OCI-LY7 (cell line): ENCODE results near the gene FRRS1L.
"Not testable (repeated sequence)": the region's sequence is repeated elsewhere in the genome, so short reads cannot be mapped to it uniquely, and the experiment has no call there.

ENCODE experiments used
- EZH2phosphoT487 ChIP-seq: fragments of 200-600 bp; sonication (generic); IDR thresholded peaks from 2 replicates; pipeline ENCODE4 v1.6.1; 2018; ENCODE audit warnings: low read depth, borderline replicate concordance, mild to moderate bottlenecking, mixed run types, antibody characterized with exemption, low read length, moderate library complexity, mixed read lengths
- TF ChIP-seq, protein P1 (sequence below): fragments of 200-600 bp; sonication (generic); conservative IDR thresholded peaks from 2 replicates; pipeline ENCODE4 v1.5.1; 2014; ENCODE audit warnings: mild to moderate bottlenecking, antibody characterized with exemption, low read length, moderate library complexity, mixed read lengths

- TF ChIP-seq, protein P1, sequence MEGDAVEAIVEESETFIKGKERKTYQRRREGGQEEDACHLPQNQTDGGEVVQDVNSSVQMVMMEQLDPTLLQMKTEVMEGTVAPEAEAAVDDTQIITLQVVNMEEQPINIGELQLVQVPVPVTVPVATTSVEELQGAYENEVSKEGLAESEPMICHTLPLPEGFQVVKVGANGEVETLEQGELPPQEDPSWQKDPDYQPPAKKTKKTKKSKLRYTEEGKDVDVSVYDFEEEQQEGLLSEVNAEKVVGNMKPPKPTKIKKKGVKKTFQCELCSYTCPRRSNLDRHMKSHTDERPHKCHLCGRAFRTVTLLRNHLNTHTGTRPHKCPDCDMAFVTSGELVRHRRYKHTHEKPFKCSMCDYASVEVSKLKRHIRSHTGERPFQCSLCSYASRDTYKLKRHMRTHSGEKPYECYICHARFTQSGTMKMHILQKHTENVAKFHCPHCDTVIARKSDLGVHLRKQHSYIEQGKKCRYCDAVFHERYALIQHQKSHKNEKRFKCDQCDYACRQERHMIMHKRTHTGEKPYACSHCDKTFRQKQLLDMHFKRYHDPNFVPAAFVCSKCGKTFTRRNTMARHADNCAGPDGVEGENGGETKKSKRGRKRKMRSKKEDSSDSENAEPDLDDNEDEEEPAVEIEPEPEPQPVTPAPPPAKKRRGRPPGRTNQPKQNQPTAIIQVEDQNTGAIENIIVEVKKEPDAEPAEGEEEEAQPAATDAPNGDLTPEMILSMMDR: not testable (repeated sequence)
- not testable (repeated sequence) for TF ChIP-seq EZH2phosphoT487
Measured at GRCh38 chr9:109126671-109127070, 40.4 kb downstream of the FRRS1L start.
